SK-N-SH (cell line): ENCODE measurements around the gene ITGA1.

Experiments
- CTCF ChIP-seq: fragments of 200-600 bp; sonication (generic); IDR thresholded peaks from 2 replicates; pipeline ENCODE4 v1.6.1; 2017; ENCODE audit warnings: antibody characterized with exemption, mild to moderate bottlenecking, moderate library complexity
- EZH2phosphoT487 ChIP-seq: fragments of 200-600 bp; sonication (generic); IDR thresholded peaks from 2 replicates; pipeline ENCODE4 v1.6.1; 2017; ENCODE audit warnings: low read depth, mixed run types, mild to moderate bottlenecking, antibody characterized with exemption, moderate library complexity, borderline replicate concordance
- GABPA ChIP-seq: IDR thresholded peaks from 2 replicates; pipeline ENCODE4 v1.4.0; 2012; ENCODE audit warnings: low read depth, mild to moderate bottlenecking
- POLR2AphosphoS5 ChIP-seq: IDR thresholded peaks from 2 replicates; pipeline ENCODE4 v1.6.1; 2012; ENCODE audit warnings: low read depth, low read length
- RCOR1 ChIP-seq: fragments of 150-350 bp; IDR thresholded peaks from 2 replicates; pipeline ENCODE4 v1.6.1; 2017; ENCODE audit warnings: antibody characterized with exemption, low read length
- REST ChIP-seq: IDR thresholded peaks from 2 replicates; pipeline ENCODE4 v1.6.1; 2012; ENCODE audit warnings: mild to moderate bottlenecking, low read depth, low read length, moderate library complexity
- TCF12 ChIP-seq: IDR thresholded peaks from 2 replicates; pipeline ENCODE4 v1.4.0; 2012
- USF1 ChIP-seq: IDR thresholded peaks from 2 replicates; pipeline ENCODE4 v1.4.0; 2012; ENCODE audit warnings: low read depth, borderline replicate concordance
- YY1 ChIP-seq: IDR thresholded peaks from 2 replicates; pipeline ENCODE4 v1.4.0; 2012; ENCODE audit warnings: low read depth, mild to moderate bottlenecking

- TF ChIP-seq GABPA: no peak
- TF ChIP-seq POLR2AphosphoS5: no peak
- no peak for TF ChIP-seq YY1
- TF ChIP-seq REST: no peak
- no peak for TF ChIP-seq RCOR1
- no peak for TF ChIP-seq CTCF
- no peak for TF ChIP-seq USF1
- TF ChIP-seq EZH2phosphoT487: no peak
- TF ChIP-seq TCF12: no peak
These were observed 57.2 kb downstream of the ITGA1 start for GRCh38 chr5:52844885-52845284.
